K562 (cell line): ENCODE results near the gene PPP1R14B. TPM values are rescaled to one million over a fixed set of nuclear protein-coding genes. Genes with fewer than 3 reads are reported as not detected.
A peak's percentile ranks its signal among the peaks of the same experiment; 100 is the strongest.

Source experiments
- ATF1 ChIP-seq, 2 experiments: fragments of 450-650 bp in 1 of 2; IDR thresholded peaks; 2 replicates each; pipeline ENCODE4 v1.6.1; 2016; ENCODE audit warnings: missing compliant biosample characterization in 1 of 2, missing genetic modification characterization in 1 of 2
- CBFB ChIP-seq: sonication (generic); formaldehyde crosslinking; IDR thresholded peaks from 2 replicates; pipeline ENCODE4 v1.4.0; 2020; ENCODE audit warnings: mild to moderate bottlenecking, missing genetic modification reagents
- CC2D1A ChIP-seq: fragments of 450-650 bp; IDR thresholded peaks from 2 replicates; pipeline ENCODE4 v1.6.1; 2017; ENCODE audit warnings: mild to moderate bottlenecking
- CHD1 ChIP-seq: fragments of 200-600 bp; sonication (generic); IDR thresholded peaks from one replicate; pipeline ENCODE4 v1.6.1; 2012; ENCODE audit warnings: mild to moderate bottlenecking, moderate library complexity, low read length, inconsistent platforms
- DACH1 ChIP-seq: fragments of 450-650 bp; IDR thresholded peaks from 2 replicates; pipeline ENCODE4 v1.6.1; 2018; ENCODE audit not compliant: partially characterized antibody
- DDX20 ChIP-seq: fragments of 450-650 bp; IDR thresholded peaks from 2 replicates; pipeline ENCODE4 v1.6.1; 2016; ENCODE audit warnings: missing genetic modification characterization, low read depth, mild to moderate bottlenecking, missing compliant biosample characterization, moderate library complexity
- E2F4 ChIP-seq: sonication (generic); formaldehyde crosslinking; IDR thresholded peaks from 2 replicates; pipeline ENCODE4 v1.8.0; 2022; ENCODE audit warnings: mild to moderate bottlenecking, low read depth, missing genetic modification reagents
- ERF ChIP-seq: fragments of 450-650 bp; formaldehyde crosslinking; IDR thresholded peaks from 2 replicates; pipeline ENCODE4 v1.4.0; 2020; ENCODE audit warnings: mild to moderate bottlenecking, mixed read lengths
- HCFC1 ChIP-seq: IDR thresholded peaks from 2 replicates; pipeline ENCODE4 v1.6.1; 2012; ENCODE audit warnings: low read depth, low read length, improper control_type of control experiment
- HDAC6 ChIP-seq: IDR thresholded peaks from 2 replicates; pipeline ENCODE4 v1.6.1; 2012; ENCODE audit warnings: low read depth, mild to moderate bottlenecking, control low read depth, inconsistent platforms, low read length, moderate library complexity
- MCM2 ChIP-seq: fragments of 450-650 bp; IDR thresholded peaks from 2 replicates; pipeline ENCODE4 v1.6.1; 2017; ENCODE audit warnings: low read depth, mild to moderate bottlenecking
- NCOA2 ChIP-seq, 2 experiments: fragments of 450-650 bp; IDR thresholded peaks; 2 replicates each; pipeline ENCODE4 v1.6.1; 2018; ENCODE audit warnings: mild to moderate bottlenecking in 2 of 2, moderate library complexity in 1 of 2; ENCODE audit not compliant: partially characterized antibody in 2 of 2
- NR2C1 ChIP-seq, 2 experiments: fragments of 450-650 bp; IDR thresholded peaks; 2 replicates each; pipeline ENCODE4 v1.6.1; 2017; ENCODE audit warnings: mild to moderate bottlenecking in 2 of 2, antibody characterized with exemption in 1 of 2, inconsistent platforms in 1 of 2, missing compliant biosample characterization in 1 of 2, missing genetic modification characterization in 1 of 2
- PTBP1 ChIP-seq: fragments of 200-400 bp; formaldehyde crosslinking; IDR thresholded peaks from 2 replicates; pipeline ENCODE4 v1.6.1; 2017; ENCODE audit warnings: low read depth, low read length
- RAD51 ChIP-seq: fragments of 450-650 bp; IDR thresholded peaks from 2 replicates; pipeline ENCODE4 v1.7.1; 2016; ENCODE audit warnings: low read depth, mild to moderate bottlenecking, borderline replicate concordance
- SMAD1 ChIP-seq: fragments of 150-350 bp; IDR thresholded peaks from 2 replicates; pipeline ENCODE4 v1.6.1; 2014; ENCODE audit warnings: low read length, low read depth; ENCODE audit not compliant: partially characterized antibody
- SRSF9 ChIP-seq: fragments of 200-400 bp; formaldehyde crosslinking; IDR thresholded peaks from 2 replicates; pipeline ENCODE4 v1.6.1; 2017; ENCODE audit warnings: low read depth, low read length, borderline replicate concordance
- TARDBP ChIP-seq: fragments of 450-650 bp; IDR thresholded peaks from 2 replicates; pipeline ENCODE4 v1.6.1; 2016
- TBP ChIP-seq: optimal IDR thresholded peaks from 2 replicates; pipeline ENCODE3; 2011; ENCODE audit warnings: low read depth, low read length, improper control_type of control experiment
- USF2 ChIP-seq: sonication (generic); formaldehyde crosslinking; IDR thresholded peaks from 2 replicates; pipeline ENCODE4 v1.5.0; 2020; ENCODE audit warnings: missing genetic modification reagents
- ZNF175 ChIP-seq: fragments of 200-800 bp; sonication (Bioruptor generic); IDR thresholded peaks from 2 replicates; pipeline ENCODE4 v1.6.1; 2016; ENCODE audit warnings: low read depth, mild to moderate bottlenecking, missing genetic modification characterization, missing compliant biosample characterization
- ZNF263 ChIP-seq: sonication (generic); formaldehyde crosslinking; IDR thresholded peaks from 2 replicates; pipeline ENCODE4 v1.8.0; 2022; ENCODE audit warnings: mild to moderate bottlenecking, missing genetic modification reagents, borderline replicate concordance
- ZNF408 ChIP-seq: fragments of 250-450 bp; sonication (Bioruptor Pico); IDR thresholded peaks from 2 replicates; pipeline ENCODE4 v1.4.0; 2020; ENCODE audit warnings: low read depth, mild to moderate bottlenecking, moderate library complexity
- ZNF431 ChIP-seq: sonication (generic); formaldehyde crosslinking; IDR thresholded peaks from 2 replicates; pipeline ENCODE4 v1.8.0; 2022; ENCODE audit warnings: mild to moderate bottlenecking, missing genetic modification reagents
- ZNF551 ChIP-seq: fragments of 250-450 bp; sonication (Bioruptor Pico); IDR thresholded peaks from 2 replicates; pipeline ENCODE4 v1.5.0; 2021; ENCODE audit warnings: mild to moderate bottlenecking, moderate library complexity
- ZNF583 ChIP-seq: fragments of 250-450 bp; sonication (Bioruptor Pico); IDR thresholded peaks from 2 replicates; pipeline ENCODE4 v1.4.0; 2020
- ZNF699 ChIP-seq: fragments of 250-450 bp; sonication (Bioruptor Pico); IDR thresholded peaks from 2 replicates; pipeline ENCODE4 v1.8.0; 2021; ENCODE audit warnings: mild to moderate bottlenecking, moderate library complexity; ENCODE audit not compliant: insufficient replicate concordance
- polyA plus RNA-seq, 8 experiments: library from polyadenylated mRNA; depleted of rRNA in 4 of 8; stranded (reverse) in 5 of 8; unstranded in 3 of 8; fragments of >200 nt; fragmentation: Nextera tagmentation in 2 of 8; fragmentation: Illumina TruSeq in 1 of 8; extraction: Ambion mirVana in 2 of 8; extraction: Trizol in 1 of 8; gene quantifications; 2 replicates each; pipeline versions ENCODE4 v1.2.1 to v1.2.3, GENCODE V29; 2011 to 2014; ENCODE audit warnings: inconsistent platforms in 1 of 8, missing spikeins in 1 of 8
- total RNA-seq, 7 experiments: library from RNA; depleted of rRNA in 6 of 7; stranded (reverse); fragments of >200 nt in 6 of 7; fragmentation: Illumina TruSeq in 2 of 7; extraction: Trizol in 2 of 7; gene quantifications; 2 replicates each; pipeline versions ENCODE4 v1.2.1 to v1.2.3, GENCODE V29; 2011 to 2021; ENCODE audit warnings: low replicate concordance in 1 of 7
- TF ChIP-seq, protein P1 (sequence below): sonication (generic); formaldehyde crosslinking; IDR thresholded peaks from 2 replicates; pipeline ENCODE4 v1.8.0; 2022; ENCODE audit warnings: mild to moderate bottlenecking, missing genetic modification reagents

Gene PPP1R14B
- total and polyA plus RNA-seq, 9 of the 15 experiments (the other 6 are each of a cell fraction or from before 2014, with no cell fraction given) = 7.7 to 566 (median 212) TPM

DNA sequence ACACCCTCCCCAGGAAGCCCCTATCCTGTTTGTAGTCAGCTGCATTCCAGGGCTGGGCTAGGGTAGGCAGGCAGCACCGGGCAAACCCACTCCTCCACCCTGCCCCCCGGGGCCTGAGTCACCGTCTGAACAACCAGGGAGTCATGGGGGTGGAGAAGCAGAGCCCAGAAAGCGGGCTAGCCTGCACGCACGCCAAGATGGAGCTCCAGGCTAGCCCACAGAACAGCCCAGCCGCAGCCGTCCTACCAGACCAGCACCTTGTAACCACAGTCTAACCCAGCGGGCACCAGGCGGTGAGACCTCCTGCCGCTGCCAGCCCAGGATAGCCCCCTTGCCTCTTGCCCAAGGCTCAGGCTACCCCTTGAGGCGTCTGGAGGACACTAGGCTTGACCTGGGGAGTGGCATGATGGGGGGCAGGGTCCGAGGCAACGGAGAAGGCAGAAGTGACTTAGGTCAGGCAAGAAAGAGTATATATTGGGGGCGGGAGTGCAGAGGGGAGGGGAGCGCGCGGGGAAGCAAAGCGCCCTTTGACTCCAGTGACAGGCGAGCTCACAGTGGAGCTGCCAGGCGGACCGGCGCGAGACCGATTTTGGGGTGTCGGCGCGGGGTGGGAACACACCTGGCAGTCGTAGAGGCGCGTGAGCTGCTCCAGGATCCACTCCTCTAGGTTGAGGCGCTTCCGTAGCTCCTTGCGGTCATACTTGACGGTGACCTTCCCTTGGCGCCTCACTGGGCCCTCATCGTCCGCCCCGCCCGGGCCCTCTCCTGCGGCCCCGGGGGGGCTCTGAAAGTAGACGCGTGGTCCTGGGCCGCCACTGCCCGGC is 734 bp downstream of the PPP1R14B start (continued):
- TF ChIP-seq SMAD1 (no peak), HCFC1 (0 out of 2 replicates have a peak, but pooled peaks have one; percentile 7), RAD51 (no peak), ZNF431 (CRISPR knock-in tag) (no peak), CC2D1A (no peak), CBFB (CRISPR knock-in tag) (peak; percentile 92), TBP (peak; percentile 16), ZNF583 (CRISPR knock-in tag) (no peak), ZNF551 (no peak), ZNF408 (CRISPR knock-in tag) (no peak), CHD1 (no peak), MCM2 (no peak), DDX20 (no peak), ZNF699 (CRISPR knock-in tag) (no peak), ERF (CRISPR knock-in tag) (peak; percentile 44; the same call in 1 of the 2 replicates), PTBP1 (0 out of 2 replicates have a peak, but pooled peaks have one; percentile 29), E2F4 (CRISPR knock-in tag) (no peak), DACH1 (peak; percentile 44), USF2 (CRISPR knock-in tag) (no peak), ATF1 (CRISPR knock-in tag; IDR thresholded peaks at IDR 0.05) (no peak), ATF1 (tag; IDR thresholded peaks at IDR 0.05) (peak; percentile 35), ZNF175 (CRISPR knock-in tag) (no peak), ZNF263 (CRISPR knock-in tag) (no peak), TARDBP (no peak), HDAC6 (no peak), NCOA2 (IDR thresholded peaks at IDR 0.05; ENCODE audit: partially characterized antibody in 2 of 2) (no peak), SRSF9 (no peak), NR2C1 (IDR thresholded peaks at IDR 0.05) (0 out of 2 replicates have a peak, but pooled peaks have one; percentile 8), NR2C1 (tag; IDR thresholded peaks at IDR 0.05) (peak; percentile 7; the same call in 1 of the 2 replicates)
- TF ChIP-seq, protein P1, sequence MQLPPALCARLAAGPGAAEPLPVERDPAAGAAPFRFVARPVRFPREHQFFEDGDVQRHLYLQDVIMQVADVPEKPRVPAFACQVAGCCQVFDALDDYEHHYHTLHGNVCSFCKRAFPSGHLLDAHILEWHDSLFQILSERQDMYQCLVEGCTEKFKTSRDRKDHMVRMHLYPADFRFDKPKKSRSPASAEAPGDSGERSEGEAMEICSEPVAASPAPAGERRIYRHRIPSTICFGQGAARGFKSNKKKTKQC (CRISPR knock-in tag) = no peak
